Stimulated activated CD4-positive, alpha-beta T cell treated with anti-CD3 and anti-CD28 coated beads, TNF-alpha, amount 100 ng/mL, for 1 hour (primary cell): Measurements from ENCODE around the gene ACBD4.
A peak's percentile ranks its signal among the peaks of the same experiment; 100 is the strongest.
"Not testable (repeated sequence)": the region's sequence is repeated elsewhere in the genome, so short reads cannot be mapped to it uniquely, and the experiment has no call there.

Experiments
- DNase-seq, 3 donors: peaks; one replicate each; pipeline ENCODE4 v3.0.0-alpha.2; 2020; ENCODE audit warnings: low read depth in 3 of 3, low spot score in 1 of 3

ACBD4 gene

DNA sequence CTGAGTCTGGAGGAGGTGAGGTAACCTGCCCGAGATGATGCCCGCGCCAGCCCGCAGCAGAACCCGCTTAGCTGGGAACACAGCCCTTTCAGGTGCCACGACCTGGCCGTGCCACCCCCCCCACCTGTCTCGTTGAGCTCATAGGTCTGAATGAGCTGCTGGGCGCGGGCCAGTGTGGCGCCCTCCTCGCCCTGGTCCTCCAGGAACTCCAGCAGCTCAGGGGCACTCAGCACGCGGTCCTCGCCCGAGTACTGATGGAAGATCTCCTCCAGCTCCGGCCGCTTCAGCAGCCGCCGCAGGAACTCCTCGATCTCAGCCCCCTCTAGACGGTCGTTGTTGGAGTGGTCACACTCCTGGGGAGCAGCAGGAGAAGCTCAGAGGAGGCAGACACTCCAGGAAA lies 16.8 kb upstream of the ACBD4 start:
- DNase-seq: no peak

DNA sequence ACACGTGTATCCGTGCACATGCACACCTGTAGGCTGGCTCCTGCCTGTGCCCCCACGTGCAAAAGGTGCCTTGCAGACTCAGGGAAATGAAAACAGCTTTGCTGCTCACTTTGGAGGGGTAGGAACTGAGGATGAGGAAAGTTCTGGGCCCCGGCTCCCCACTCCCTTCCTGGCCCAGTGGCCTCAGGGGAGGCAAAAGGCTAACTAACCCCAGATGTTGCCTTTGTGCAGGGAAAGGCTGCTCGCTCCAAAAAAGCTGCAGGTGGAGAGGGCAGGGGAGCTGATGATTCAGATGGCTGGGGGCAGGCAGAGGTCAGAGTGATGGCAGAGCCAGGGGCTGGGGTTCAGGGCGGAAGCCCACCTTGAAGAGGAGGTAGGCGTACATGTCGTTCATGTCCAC lies 15.5 kb upstream of the ACBD4 start:
- DNase-seq: no peak

DNA sequence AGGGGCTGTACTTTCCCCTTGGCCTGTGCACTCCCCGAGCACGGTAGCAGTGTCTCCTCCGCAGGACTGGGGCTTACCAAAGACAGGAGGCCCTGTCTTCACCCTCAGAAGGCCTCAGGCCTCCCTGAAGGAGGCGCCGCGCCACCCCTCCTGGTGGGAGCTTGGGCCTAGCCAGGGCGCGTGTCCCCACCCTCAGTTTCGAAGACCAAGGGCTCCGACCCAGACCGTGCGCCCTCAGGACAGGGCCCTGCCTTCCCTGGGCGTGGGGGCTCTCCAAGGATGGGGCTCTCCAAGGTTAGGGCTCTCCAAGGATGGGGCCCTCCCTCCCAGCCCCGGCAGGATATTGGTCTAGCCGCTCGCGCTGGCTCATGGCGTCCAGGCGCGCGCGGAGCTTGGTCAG lies 14.9 kb upstream of the ACBD4 start:
- no peak for DNase-seq

DNA sequence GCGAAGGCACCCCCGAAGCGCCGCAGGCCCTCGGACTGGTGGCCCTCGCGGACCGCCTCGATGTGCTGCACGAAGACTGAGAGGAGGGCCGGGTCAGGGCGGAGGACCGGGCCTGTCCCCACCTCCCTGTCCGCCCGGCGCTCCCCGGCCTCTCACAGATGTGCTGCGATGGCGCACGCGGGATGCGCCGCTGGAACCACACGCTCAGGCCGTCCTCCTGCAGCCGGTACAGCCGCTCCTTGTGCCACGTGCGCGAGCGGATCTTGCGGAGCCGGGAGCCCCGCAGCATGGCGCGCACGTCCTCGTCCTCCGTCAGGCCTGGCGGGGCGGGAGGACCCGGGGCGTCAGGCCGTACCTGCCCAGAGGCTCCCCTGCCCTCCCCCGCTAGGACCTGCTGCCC lies 14.4 kb upstream of the ACBD4 start:
- DNase-seq: no peak

DNA sequence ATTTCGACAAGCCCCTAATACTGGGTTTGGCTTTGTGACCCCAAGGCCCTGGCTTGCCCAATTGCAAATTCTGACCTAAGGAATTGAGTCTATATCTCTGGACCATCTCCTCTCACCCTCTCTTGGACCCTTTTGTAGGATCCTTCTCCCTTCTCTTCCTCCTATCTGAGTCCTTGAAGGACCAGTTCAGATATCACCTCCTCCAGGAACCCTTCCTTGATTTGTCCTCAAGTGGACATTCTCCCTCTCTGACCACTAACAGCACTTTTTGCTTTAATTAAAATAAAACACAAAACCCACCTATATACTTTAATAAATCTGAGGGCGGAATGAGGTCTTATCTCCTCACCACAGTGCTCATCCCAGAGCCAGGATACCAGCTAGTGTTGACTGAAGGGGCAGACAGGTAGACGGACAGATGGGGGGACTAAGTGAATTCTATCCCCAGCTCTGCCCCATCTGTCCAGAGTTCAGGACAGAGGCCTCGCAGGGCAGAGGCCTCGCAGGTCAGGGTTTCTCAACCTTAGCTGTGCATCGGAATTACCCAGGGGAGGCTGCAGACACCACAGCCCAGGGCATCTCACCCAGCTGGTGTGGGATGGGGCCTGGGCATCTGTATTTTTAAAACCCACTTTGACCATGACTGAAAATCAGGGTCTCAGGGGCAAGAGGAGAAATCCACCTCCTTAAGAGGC lies 12.3 kb upstream of the ACBD4 start:
- DNase-seq: no peak

DNA sequence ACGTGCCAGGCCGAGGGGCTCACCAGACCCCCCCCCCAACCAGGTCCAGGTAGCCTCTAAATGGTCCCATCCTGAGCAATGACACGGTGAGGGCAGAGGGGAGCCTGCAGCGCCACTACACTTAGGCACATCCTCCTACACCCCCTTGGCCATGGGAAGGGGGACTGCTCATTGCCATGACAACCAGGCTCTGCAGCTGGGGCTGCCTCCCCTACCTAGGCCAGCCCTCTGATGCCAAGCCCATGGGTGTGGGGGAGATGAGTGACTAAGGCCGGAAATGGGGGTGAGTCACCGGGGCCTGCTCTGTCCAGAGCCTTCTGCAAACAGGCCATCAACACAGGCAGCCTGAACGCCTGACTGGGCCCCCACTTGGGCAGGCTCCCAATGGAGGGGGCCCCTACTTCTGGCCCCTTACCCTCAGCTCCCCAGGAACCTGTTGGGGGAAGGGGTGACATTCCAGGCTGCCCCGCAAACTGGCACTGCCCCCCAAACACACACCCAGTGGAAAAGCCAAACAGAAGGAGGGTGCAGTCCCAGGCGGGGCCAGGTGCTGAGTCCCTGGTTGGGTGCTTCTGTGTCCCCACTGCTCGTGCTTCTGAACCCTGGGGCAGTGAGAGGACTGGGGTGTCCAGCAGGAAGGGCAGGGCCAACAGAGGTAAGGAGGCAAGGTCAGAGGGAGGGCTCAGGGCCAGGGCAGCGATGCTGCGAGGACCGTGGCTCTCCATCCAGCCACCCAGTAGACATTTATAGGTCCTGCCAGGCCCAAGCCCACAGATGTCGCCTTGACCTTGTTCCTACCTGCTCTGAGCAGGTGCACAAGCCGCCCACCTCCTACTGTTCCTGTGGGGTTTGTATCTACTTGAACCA lies 11.3 kb upstream of the ACBD4 start:
- no peak for DNase-seq

DNA sequence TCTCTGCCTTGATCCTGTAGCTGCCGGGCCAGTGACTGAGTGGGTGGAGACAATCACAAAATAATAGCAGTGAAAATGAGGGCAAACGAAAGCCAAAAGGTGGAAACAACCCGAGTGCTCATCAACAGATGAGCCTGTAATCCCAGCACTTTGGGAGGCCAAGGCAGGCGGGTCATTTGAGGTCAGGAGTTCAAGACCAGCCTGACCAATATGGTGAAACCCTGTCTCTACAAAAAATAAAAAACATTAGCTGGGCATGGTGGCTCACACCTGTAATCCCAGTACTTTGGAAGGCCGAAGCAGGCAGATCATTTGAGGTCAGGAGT lies 10.7 kb upstream of the ACBD4 start:
- not testable (repeated sequence) for DNase-seq

DNA sequence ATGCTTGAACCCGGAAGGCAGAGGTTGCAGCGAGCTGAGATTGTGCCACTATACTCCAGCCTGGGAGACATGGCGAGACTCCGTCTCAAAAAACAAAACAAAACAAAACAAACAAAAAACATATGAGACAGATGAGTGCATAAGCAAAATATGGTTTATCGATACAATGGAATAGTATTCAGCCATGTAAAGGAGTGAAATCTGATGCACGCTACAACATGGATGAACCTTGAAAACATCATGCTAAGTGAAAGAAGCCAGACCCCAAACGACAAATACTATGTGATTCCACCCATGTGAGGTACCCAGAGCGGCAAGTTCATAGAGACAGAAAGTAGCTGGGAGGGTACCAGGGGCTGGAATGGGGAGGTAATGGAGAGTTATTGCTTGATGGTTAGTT lies 10.0 kb upstream of the ACBD4 start:
- no peak for DNase-seq

DNA sequence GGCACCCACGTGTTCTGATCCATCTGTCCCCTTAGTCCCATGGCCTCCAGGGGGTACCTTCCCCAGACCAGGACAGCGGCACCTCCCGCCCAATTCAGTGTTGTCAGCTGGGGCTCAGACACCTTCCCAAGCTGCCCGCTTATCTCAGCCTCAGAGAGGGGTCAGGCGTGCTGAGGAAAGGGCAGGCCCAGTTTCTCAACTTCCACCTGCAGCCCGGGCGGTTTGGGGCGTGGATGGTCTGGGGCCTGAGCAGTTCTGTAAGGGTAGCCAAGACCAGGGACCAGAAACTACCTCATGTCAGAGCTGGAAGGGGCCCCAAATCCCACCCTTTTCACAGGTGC lies 8.3 kb upstream of the ACBD4 start:
- DNase-seq: no peak

DNA sequence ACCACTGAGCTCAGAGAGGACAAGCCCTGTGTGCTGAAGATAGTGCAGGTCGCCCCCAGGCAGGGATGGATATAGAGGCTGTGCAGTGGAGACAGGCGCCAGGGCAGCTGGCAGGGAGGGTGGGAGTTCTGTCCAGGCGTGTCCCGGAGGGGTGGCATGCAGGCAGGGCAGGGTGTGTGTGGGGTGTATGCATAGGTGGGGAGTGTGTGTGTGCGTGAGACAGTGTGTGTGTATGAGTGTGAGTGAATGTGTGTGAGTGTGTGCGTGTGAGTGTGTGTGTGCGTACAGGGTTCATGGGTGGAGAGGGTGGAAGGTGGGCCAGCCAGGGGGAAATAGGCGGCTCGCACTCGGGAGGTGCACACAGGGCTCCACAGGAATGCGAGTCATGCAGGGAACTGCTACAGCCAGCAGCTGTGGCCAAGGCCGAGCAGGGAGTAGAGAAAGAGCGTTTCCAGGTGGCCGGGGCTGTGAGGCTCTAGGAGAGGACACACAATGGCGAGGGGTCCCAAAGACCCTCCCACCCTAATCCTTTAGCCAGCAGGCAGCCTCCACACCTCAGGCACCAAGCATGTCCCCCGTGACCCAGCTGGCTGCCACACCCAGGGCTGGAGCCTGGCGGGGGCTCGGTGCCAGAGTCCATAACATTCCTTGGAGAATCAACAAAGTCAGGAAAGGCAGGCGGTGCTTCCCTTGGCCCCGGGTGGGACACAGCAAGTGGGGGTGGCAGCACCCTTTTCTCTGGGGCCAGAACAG lies 7.8 kb upstream of the ACBD4 start:
- DNase-seq: no peak

DNA sequence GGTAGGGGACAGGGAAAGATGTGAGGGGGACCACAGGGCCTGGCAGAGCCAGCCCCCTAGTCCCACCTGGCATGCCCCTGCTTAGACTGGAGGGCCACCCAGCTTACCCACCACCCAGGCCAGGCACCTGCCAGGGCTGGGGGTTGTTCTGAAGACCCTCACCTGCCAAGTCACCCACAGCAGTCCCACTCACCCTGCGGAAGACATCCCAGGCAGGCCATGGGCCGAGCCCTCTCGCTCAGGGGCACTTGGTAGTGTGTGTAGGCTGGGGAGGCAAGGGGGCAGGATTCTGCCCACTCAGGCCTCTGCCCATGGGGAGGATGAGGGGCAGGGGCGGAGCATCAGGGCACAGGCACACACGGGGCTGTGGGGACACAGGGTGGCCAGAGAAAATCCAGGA lies 7.2 kb upstream of the ACBD4 start:
- no peak for DNase-seq

DNA sequence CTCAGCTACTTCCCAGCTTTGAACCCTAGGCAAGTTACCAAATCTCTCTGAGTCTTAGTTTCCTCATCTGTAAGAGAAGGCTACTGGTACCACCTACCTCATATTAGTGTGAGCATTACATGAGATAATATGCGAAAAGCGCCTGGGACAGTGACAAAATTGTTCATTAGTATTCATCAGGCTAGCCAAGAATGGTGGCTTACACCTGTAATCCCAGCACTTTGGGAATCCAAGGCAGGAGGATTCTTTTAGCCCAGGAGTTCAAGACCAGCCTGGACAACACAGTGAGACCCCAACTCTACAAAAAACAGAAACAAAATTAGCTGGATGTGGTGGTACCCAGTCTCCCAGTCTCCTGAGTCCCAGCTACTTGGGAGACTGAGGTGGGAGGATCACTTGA lies 6.5 kb upstream of the ACBD4 start:
- DNase-seq: no peak

DNA sequence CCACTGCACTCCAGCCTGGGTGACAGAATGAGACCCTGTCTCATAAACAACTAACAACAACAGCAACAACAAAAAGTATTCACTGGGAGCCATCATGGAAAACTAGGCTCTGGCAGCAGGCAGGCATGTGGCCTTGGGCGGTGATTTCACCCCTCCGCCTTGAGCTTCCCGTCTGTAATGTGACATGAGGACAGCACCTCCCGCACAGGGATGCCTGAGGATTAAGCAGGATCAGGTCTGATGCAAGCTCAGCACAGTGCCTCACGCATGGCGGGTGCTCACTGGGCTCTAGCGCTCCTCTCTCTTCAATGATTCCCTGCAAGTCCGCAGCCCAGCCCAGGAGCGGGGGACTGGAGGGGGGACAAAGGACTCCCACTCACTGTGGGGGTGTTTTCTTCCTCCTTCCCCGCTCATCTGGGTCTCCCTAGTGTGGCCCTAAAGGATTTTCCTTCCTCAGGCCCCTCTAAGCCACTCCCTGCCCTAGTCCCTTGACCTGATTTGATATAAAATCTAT lies 6.0 kb upstream of the ACBD4 start:
- DNase-seq: no peak

DNA sequence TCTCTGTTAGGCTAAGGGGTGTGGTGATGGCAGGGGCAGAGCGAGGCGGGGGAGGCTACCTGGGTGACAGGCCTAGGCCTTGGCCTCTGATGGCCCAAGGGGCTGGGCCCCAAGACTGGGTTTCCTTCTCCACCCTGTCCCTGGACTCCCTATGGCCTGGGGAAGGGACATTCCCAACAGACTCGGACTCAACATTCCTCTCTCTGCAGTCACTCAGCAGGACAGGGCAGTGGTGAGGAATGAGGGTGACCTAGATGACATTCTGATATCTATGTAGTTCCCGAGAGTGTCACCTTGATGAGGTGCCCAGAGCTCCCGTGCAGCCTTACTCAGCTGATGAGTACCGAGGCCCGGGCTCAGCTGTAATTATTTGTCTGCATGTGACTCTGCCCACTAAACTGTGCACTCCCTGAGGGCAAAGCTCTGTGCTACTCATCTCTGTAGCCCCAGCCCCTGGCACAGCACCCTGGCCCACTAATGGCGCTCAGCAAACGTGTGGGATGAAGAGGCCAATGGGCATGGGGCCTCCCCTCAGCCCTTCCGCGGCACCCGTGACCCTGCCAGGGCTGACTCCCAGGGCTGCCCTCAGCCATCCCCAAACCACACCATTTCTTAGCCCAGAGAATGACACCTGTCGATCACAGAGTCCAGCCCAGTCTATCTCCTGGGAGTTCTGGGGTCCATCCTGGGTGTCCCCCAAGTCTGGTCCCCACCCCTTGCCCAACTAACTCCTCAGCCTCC lies 5.4 kb upstream of the ACBD4 start:
- no peak for DNase-seq

DNA sequence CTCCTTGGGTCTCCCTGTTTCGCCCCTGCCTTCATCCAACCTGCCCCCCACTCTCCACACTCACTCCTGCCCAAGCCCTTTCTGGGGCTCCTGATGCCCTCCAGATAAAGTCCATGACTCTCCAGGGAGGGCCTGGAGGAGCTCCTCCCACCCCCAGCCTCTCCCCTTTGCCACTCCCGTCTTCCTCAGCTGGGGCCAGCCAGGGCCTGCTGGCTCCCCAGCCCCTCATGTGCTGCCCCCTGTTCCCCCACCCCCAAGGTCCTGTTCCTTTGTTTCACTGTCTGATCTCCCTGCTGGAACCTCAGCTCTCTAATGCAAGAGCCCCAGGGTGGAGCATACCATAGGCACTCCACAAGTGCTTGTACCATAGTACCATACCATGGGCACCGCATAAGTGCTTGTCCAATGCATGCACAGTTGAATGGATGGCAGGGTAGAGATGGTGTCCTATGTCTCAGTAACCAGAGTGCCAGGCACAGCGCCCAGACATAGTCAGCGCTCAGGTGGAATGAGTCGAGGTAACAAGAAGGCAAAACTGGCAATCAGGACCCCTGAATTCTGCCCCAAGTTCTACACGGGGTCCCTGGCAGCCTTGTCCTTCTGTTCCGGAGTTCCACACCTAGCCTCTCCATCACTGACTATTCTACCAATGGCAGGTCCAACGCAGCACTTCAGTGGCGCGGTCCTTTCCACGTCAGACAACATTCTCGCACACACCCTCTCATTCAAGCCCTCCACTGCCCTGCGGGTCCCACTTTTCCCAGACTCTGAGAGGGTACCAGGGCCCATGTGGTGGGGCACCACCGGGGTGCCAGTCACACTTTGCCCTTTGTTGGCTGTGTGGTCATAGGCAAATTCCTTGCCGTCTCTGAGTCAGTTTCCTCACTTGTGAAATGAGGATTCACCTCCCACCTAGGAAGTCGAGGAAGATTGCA lies 4.5 kb upstream of the ACBD4 start:
- no peak for DNase-seq

DNA sequence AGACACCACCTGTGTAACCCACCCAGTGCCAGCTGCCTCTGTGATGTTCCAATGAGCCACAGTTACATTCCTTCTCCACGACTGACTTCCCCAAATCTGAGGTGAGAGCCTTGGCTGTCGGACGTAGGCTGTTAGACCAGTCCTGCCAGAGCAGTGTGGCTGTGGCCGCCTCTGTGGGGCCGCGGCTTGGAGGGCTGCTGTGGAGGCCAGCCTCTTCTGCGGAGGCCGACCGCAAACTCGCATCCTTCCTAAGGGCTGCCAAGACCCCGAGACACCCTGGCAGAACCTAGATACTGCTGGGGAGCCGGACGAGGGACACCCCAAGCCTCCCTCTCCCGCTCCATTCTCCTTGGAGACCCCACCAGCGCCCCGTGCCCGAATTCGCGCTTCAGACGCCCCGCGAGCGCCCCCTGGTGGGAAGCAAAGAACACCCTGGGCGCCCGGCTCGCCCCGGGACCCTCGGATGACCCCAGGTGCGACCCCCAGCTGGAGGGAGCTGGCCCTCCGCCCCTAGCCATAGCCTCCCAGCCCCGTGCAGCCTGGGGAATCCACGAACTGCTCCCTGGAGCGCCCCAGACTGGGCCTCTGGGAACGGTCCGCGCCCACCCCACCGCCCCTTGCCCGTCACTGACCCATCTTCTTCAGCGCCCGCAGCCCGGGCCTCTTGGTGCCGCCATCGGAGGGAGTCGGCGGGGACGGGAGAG lies 3.7 kb upstream of the ACBD4 start:
- peak in 1 of 3 donors; percentile 49 for DNase-seq

DNA sequence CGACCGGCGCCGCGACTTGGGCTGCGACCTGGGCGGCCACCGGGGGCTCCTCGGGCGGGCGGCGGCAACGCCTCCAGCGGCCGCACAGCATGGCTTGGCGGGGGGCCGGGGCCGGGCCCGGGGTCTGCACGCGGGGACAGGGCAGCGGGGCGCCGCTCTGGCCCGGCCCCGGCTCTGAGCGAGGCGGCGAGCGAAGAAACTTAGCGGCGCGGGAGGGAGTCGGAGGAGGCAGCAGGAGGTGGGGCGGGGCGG lies 3.2 kb upstream of the ACBD4 start, which contains the start of gene PLCD3:
Gene PLCD3 (minus strand): TSS at position 196 of the 252 bp plus-strand sequence. CDS start 105 bp downstream, at position 91.
- no peak for DNase-seq

DNA sequence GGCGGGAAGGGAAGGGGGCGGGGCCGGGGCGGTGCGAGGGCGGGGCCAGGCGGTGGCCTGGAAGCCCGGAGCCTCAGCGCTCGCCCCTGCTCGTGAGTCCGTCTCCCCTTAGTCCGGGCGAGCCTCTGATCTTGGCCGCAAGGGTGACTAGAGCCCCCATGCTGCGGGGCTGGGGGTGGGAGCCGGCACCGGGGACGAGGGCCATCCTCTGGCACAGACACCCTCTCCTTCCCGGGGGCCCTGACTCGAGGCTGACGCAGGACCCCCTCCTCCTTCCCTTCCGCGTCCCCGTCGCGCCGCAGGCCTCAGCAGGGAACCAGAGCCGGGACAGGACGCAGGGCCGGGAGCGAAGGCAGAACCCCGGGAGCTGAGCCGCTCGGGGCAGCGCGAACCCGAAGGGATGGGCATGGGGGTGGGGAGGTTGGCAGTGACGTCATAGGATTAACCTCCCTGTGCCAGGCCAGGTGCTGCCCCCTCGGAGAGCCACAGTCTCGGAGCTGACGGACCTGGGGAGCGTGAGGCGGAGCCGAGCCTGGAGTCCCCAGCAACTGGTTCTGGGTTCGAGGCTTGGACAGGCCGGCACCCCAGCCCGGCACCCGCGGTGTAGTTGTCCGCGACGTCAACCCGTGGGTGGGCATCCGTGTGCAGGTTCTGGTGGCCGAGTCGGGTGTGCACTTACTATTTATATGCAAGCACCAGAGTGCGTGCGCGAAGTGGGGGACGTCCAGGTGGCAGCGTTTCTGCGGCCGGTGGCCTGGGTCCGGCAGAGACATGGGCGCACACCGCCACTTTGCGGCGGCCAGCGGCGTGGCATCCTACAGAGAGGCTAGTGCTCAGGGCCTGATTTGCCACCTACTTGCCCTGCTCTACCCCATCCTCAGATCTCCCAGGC lies 2.7 kb upstream of the ACBD4 start:
- DNase-seq: peak in 1 of 3 donors; percentile 60
